ENCODE results near the gene ATE1.

ATE1 gene

DNA sequence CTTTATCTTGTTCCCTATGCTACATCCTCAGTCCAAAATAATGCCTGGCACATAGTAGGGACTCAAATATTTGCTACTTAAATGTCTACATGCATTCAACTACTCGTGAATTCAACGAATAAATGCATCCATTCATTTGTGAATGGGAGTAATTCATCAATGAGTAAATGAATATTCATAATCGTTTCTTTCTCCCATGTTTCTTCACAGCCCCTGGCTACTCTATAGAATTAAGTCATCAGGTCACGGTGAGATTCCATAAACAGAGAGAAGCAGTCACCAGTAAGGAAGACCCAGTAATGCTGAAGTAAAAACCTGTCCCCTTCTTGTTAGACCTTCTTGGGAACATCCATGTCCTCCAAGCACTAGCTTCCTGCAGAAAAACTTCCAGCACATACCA lies 48.4 kb downstream of the ATE1 start:
- no peak for DNase-seq (ENCODE audit: low read depth in 2 of 2)

DNA sequence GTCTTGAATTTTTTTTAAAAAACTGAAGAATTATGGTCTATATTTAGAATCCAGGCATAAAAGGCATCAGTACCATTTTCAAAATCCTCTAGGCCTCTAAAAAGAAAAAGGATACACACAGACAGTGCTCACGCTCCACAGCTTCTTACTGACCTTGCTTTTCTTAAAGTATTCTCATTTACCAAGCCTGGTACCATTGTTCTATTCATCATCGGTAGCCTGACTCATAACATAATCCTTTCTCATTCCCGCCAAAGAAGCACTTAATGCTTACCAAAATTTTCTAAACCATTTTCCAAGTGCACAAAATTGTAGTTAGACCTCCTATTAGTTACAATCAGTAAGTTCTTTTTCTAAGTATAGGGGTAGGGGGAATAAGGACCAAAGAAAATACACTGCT lies 54.6 kb downstream of the ATE1 start:
- DNase-seq (ENCODE audit: low read depth in 2 of 2) = no peak

DNA sequence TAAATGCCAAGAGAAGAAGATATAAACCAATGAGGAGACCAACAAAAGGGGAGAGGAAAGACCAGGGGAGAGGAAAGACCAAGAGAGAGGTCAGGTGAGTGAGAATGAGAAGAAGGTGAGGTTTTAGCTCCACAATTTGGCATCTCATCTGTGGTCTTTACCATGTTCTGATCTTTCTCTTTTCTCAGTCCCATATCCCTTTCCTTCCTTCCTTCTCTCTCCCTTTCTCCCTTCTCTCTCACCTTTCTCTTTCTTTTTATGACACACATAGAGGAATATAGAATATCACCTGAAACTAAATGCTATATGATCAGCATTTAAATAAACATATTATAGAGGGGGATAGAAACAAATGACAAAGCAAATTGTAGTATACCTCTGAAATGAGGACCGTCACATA lies 57.4 kb downstream of the ATE1 start:
- no peak for DNase-seq (ENCODE audit: low read depth in 2 of 2)

DNA sequence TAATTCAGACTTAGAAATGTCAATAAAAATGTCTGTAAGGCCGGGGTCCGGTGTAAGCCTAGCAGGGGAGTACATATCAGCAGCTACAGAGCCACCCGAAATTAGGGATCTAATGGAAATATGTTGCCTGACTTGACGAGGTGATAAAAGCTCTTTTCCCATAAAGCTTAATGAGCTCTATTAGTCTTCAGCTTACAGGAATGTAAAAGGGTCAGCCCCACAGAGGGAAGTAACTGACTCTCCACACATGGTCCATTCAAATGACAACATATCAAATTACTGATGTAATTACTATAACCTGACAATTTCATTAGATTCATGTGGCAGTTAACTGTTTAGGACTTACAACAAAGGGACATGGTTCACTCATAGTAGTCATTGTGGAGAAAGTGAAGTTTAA lies 62.3 kb downstream of the ATE1 start:
- DNase-seq (ENCODE audit: low read depth in 2 of 2) = no peak

DNA sequence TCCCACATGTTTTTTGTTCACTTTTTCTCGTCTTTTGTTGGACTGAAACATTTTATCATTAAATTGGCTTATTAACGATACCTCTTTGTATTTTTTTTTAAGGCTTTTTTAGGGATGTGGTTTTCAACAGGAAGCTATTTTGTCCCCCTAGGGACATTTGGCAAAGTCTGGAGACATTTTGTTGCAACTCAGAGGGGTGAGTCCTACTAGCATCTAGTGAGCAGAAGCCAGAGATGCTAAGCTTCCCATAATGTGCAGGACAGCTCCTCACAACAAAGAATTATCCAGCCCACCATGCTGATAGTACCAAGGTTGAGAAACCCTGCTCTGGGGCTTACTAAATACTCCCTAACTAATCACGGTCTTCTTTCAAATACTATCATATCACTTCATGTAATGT lies 63.2 kb downstream of the ATE1 start:
- DNase-seq (ENCODE audit: low read depth in 2 of 2) = no peak

DNA sequence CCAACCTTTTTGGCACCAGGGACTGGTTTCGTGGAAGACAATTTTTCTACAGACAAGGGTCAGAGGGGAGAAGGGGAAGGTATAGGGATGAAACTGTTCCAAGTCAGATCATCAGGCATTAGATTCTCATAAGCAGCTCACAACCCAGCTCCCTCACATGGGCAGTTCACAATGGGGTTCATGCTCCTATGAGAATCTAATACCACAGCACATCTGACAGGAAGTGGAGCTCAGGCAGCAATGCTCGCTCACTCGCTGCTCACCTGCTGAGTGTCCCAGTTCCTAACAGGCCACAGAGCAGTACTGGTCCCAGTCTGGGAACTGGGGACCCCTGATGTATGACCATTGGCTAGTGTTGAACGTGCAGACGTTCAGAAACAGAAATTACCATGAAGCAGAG lies 63.7 kb downstream of the ATE1 start:
- DNase-seq (ENCODE audit: low read depth in 2 of 2) = no peak

DNA sequence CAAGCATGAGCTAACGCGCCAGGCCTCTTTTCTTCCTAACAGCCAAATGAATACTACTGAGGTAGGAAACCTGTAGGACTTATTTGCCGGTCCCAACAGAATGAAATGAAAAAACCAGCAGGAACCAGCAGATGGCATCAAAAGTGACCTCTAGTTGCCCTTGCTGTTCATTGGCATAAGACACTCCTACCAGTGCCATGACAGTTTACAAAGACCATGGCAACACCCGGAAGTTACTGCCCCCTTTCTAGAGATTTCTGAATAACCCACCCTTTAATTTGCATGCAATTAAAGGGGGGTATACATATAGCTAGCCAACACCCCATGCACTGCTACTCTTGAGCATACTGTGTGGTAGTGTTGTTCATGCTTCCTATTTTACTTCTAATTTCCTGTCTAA lies 65.2 kb downstream of the ATE1 start:
- DNase-seq (ENCODE audit: low read depth in 2 of 2) = no peak

DNA sequence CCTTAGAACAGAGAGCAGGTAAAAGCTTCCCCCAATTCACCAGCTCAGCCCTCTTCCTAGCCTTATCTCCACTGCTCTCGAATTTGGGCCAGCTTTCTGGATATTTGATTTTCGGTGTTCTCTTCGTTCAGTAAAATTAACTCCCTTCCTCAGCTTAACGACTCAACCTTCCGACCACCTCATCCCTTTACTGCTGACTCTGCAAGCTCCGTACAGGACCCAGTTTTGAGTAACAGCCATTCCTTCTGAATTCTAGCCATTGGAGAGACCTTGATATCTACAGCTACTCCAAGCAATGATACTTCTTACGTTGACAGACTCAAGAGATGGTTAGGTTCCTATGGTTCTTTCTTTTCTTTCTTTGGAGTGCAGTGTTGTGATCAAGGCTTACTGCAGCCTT lies 65.8 kb downstream of the ATE1 start:
- no peak for DNase-seq (ENCODE audit: low read depth in 2 of 2)

DNA sequence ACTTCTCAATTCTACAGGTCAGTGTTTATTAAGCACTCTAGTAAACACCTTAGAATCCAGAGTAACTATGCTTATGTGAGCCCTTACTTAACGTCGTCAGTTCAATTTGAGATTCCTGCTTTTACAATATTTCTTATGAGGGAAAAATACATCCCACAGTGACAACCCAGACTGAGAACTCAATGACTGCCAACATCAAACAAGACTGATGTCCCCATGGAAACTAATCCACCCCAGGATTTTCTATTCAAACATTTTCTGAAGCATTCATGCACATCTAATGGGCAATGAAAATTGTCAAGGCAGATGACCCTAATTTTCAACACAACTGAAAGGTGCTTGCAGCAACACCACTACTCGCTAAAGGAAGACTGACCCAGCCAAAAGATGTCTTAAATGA lies 67.0 kb downstream of the ATE1 start:
- no peak for DNase-seq (ENCODE audit: low read depth in 2 of 2)

DNA sequence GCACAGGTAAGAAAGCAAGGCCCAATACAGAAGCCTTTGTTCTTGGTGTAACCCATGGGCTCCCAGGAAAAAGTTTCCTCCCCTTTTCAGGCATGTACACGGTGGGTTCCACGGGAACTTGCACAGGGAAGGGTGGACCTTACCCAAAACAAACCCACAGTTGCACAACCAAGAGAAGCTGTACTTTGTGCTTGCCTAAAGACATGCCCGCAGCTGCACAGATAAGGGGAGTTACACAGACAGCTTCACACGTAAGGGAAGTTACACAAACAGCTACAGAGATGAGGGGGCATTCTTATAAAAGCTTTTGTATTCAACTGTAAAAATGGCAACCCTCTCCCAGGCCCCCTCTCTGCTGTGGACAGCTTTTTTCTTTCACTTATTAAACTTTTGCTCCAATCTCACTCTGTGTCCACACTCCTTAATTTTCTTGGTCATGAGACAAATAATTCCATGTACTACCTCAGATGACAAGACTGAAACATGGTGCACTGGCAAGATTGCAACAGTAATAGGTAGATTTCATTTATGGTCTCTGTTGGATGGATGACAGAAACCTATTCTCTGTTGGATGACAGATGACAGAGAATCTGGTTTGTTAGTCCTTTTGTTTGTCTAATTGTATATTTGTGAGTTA lies 72.9 kb downstream of the ATE1 start:
- no peak for DNase-seq (ENCODE audit: low read depth in 2 of 2)

DNA sequence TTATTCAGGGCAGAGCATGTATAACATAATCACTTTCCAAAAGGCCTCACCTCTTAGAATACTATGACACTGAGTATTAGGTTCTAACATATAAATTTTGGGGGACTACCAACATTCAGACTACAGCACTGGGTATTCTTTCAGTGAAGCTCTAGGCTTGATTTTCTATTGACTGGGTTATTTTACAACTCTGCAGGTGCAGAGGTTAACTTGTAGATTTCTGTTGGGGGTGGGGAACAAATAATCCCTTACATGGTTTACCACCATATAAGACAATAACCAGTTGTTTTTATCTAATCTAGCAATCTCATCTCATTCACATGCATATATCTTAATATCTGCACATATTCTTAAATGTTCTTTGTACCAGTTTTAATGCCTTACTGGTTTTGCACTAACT lies 73.9 kb downstream of the ATE1 start:
- no peak for DNase-seq (ENCODE audit: low read depth in 2 of 2)

DNA sequence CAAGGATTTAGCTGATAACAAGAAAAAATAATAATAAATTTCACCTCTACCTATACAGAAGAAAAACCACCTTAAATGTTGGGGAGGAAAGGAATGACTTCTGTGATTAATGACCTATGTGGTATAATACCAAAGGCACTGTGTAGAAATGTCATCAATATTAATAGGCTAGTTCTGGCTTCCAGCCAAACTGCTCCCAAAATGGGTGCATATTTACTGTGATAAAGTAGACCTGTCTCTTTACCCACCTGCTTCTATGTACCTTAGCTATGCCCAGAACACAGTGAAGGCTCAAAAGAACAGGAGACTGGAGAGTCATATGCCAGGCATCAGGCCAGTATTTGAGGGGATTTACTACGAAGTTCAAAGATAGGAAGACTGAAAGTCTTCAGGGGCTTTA lies 76.0 kb downstream of the ATE1 start:
- DNase-seq (ENCODE audit: low read depth in 2 of 2) = no peak

DNA sequence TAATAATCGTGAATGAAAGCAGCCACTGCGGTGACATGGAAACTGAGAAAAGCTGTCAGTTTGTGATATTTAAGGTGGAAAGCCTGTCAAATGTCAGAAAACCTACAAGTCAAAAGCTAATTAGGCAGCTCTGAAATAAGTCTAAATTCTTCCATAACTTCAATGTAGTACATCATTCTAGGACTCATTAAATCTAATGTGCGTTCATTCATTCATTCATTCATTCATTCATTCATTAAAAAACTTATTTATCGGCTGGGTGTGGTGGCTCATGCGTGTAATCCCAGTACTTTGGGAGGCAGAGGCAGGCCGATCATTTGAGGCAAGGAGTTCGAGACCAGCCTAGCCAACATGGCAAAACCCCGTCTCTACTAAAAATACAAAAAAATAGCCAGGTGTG lies 79.7 kb downstream of the ATE1 start:
- DNase-seq (ENCODE audit: low read depth in 2 of 2) = no peak

DNA sequence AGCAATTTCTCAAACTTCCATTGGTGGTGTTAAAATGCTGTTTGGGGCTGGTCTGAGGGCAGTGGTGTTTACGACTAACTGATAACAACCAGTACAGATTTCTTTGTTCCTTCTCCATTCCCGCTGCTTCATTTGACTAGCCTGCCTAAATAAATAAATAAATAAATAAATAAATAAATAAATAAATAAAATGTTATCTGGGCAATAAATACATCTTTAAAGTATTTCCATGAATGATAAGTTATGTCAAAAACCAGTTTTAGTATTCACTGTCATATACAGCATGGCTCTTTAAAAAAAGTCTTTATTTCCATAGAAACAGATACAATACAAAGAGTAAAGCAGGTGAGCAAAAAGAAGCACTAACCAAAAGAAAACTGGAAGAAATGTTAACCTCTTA lies 81.3 kb downstream of the ATE1 start:
- DNase-seq (ENCODE audit: low read depth in 2 of 2) = no peak

DNA sequence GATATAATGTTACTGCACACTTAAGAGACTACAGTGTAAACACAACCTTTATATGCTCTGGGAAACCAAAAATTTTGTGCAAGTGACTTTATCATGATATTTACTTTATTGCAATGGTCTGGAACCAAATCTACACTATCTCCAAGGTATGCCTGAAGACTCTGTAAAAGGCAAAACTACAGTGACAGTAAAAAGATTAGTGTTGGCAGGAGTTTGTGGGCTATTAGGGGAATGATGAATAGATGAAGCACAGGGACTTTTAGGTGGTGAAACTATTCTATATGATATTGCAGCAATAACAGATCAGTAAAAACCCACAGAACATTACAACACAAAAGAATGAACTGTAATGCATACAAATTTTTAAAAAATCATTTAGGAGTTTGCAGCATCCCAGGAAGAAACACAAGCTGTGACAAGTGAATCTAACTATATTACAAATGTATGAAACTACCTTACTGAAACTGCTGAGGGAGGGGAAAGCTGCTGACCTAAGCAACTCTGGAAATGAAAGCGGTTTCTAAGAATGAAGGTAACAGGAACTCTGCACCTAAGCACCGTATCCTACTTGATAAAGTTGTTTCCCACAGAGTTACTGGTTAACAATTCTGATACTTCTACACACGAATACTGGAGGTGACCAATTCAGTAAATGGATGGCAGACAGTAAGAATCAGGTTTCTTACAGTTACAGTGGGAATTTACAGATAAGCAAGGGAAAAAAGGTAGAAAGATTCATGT lies 82.6 kb downstream of the ATE1 start:
- DNase-seq (ENCODE audit: low read depth in 2 of 2) = no peak

DNA sequence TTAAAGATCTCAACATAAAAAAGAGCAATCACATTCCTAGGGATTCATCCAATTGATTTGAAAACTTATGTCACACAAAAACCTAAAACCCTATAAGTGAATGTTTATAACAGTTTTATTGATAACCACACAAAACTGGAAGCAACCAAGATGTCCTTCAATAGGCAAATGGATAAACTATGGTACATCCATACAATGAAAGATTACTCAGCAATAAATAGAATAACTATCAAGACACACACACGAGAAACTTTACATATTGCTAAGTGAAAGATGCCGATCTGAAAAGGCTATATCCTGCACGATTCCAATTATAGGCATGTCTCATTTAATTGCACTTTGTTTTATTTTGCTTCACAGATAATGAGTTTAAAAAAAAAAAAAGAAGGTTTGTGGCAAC lies 83.3 kb downstream of the ATE1 start:
- DNase-seq (ENCODE audit: low read depth in 2 of 2) = no peak

DNA sequence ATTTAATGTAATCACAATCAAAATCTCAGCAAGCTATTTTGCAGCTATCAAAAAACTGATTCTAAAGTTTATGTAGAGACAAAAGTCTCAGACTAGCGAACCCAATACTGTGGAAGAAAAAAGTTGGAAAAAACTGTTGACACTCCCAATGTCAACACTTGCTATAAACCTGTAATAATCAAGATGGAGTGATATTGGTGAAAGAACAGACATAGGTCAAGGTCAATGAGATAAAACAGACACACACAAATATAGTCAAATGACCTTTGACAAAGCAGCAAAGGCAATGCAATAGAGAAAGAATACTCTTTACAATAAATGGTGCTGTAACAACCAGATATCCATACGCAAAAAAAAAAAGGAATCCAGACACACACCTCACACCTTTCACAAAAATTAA lies 84.5 kb downstream of the ATE1 start:
- DNase-seq (ENCODE audit: low read depth in 2 of 2) = no peak

DNA sequence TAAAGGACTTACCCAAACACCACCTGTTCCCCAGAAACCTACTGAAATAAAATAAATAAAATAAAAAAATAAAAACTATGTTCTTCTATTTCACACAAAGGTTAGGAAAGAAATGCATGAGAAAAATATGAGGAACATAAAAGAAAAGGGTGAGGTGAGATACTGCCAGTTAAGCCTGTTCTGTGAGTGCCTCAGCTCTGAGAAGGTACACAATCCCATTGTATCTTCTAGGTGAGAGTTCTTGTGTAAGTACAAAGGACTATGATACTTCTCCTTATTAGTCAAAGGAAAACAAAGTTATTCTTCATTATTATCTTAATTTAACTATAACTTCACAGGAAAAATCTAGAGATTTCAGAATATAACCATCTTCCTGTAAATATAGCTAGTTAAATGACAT lies 86.0 kb downstream of the ATE1 start:
- no peak for DNase-seq (ENCODE audit: low read depth in 2 of 2)

DNA sequence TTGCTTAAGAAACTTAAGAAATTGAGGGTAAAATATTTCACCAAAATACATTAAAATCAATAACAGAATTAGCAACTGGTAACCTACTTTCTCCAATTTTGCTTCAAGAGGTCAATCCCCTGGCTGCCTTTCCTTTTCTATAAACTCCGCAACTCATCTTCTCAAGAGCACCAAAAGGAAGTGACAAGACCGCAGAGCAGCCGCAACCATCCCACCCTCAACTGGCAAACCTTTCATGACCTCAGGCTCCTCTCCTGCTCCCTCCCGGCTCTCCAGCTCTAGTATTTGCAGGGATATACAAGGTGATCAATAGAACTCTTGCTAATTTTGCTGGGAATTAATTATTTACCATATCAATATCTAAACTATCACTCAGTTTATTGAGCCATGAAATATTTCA lies 88.9 kb downstream of the ATE1 start:
- DNase-seq (ENCODE audit: low read depth in 2 of 2) = no peak

DNA sequence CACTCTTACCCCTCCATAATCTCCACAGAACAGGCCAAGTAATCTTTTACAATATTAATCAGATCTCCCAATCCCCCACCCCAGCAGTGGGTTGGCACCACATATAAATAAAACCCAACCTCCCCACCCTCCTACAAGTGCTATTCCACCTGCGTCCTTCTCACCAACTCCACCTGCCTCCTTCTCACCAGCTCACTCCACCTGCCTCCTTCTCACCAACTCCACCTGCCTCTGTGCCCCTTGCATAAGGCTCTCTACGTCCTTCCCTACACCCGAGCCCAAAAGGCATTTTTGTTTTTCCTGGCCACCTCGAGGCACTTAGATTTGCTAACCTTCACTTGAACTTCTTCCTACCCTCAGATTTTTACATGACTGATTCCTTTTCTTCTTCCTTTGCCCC lies 89.7 kb downstream of the ATE1 start:
- DNase-seq (ENCODE audit: low read depth in 2 of 2) = no peak

DNA sequence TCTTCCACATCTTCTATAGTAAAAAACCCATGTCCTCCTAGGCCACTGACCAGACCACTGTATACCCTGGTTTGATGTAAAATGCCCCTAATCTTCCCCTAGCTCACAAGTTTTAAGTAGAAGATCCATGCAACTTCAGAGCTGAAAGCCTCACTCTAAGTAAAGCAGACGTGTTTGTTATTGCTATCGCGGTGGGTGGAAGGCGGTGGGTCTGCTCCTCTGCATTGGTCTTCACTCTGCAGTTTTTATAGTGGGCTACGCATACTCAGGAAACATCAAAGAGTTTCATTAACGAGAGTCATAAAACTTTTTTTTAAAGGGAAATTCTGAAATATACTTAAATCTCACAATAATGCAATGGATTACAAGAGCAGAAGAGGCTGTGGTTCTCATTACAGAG lies 91.7 kb downstream of the ATE1 start:
- no peak for DNase-seq (ENCODE audit: low read depth in 2 of 2)

DNA sequence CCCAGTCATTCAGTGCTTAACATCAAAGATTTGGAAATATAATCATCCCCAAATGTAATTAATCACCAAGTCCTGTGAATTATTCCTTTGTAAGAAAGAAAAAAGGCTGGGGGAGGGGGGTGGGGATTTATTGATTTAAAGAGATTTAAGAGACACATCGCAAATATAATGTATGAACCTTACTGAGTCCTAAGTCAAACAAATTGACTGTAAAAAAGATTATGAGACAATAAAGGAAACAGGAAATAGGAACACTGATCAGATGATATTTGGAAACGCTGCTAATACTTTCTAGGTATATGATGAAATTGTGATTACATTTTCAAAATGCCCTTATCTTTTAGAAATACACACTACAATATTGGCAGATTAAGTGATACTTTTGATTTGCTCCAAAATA lies 92.5 kb downstream of the ATE1 start:
- DNase-seq (ENCODE audit: low read depth in 2 of 2) = no peak

DNA sequence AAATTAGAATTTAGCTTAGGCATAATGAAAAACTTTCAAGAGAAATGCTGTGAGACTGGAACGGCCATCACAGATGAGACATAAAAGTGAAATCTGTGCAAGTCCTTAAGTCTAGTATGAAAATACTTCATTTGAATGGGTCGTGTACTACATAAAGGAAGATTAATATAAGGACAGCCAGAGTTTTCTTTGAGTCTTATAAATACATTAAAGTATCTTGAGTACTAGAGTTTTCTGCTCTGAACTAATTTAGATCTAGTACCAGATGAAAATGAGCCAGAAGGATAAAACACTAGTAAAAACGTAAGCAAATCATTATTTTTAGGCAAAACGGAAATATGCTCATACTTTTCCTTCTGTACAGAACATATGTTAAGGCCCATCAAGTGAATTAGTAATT lies 93.1 kb downstream of the ATE1 start:
- no peak for DNase-seq (ENCODE audit: low read depth in 2 of 2)

DNA sequence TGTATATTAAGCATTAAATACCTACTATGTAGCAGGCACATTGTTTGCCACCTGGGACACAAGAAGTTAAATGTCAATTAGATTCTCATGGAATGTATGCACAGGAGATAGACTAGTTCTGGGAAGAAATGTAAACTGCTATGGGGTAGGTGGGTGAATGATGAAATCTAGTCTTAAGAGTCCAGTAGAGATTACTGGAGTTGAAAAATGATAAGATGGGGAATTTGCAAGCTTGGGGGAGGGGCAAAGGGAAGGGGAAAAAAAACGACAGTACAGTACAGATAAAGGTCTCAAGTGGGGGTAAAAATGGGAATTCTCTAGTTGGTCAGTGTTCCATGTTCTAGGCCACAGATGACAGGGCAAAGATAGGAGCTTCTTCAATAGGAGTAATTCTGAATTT lies 94.4 kb downstream of the ATE1 start:
- DNase-seq (ENCODE audit: low read depth in 2 of 2) = no peak
